NCI-H1105 (cell line): ENCODE measurements around the gene MARCHF4.

ENCODE experiments used
- DNase-seq: peaks from one replicate; lab custom pipeline; 2025; lab: John Stamatoyannopoulos, UW

Gene MARCHF4

GRCh38 chr2:216371721-216372702, at the start of gene MARCHF4:
Gene MARCHF4, minus strand, starts transcription at chr2:216372483. Its CDS starts 2,223 bp downstream, at chr2:216370260.
- DNase-seq = peak; percentile 67

GRCh38 chr2:216420367-216421101, 48.3 kb upstream of the MARCHF4 start:
- DNase-seq = no peak

GRCh38 chr2:216418981-216419380, 46.7 kb upstream of the MARCHF4 start:
- no peak for DNase-seq

- DNase-seq = no peak
These were observed 44.5 kb upstream of the MARCHF4 start for GRCh38 chr2:216416571-216417307.

- no peak for DNase-seq
These were observed 43.3 kb upstream of the MARCHF4 start for GRCh38 chr2:216415541-216415940.

GRCh38 chr2:216414772-216415319, 42.6 kb upstream of the MARCHF4 start:
- DNase-seq = no peak

GRCh38 chr2:216413882-216414281, 41.6 kb upstream of the MARCHF4 start:
- no peak for DNase-seq

GRCh38 chr2:216412022-216412999, 40.0 kb upstream of the MARCHF4 start, which contains the start of gene SMARCAL1:
Gene SMARCAL1, plus strand, starts transcription at chr2:216412484. Its CDS starts 2,221 bp downstream, at chr2:216414705.
- peak; percentile 95 for DNase-seq

- no peak for DNase-seq
These were observed 38.3 kb upstream of the MARCHF4 start for GRCh38 chr2:216410550-216410949.

GRCh38 chr2:216408426-216409290, 36.4 kb upstream of the MARCHF4 start:
- DNase-seq = no peak

- DNase-seq = peak; percentile 15
These were observed 34.5 kb upstream of the MARCHF4 start for GRCh38 chr2:216406826-216407225.

- DNase-seq = no peak
These were observed 33.3 kb upstream of the MARCHF4 start for GRCh38 chr2:216405588-216405987.

- DNase-seq = peak; percentile 5
These were observed 31.8 kb upstream of the MARCHF4 start for GRCh38 chr2:216404010-216404618.

GRCh38 chr2:216402751-216403150, 30.5 kb upstream of the MARCHF4 start:
- no peak for DNase-seq

- DNase-seq = no peak
These were observed 27.3 kb upstream of the MARCHF4 start for GRCh38 chr2:216399621-216400020.

GRCh38 chr2:216394881-216395280, 22.6 kb upstream of the MARCHF4 start:
- DNase-seq = no peak

GRCh38 chr2:216392945-216393840, 20.9 kb upstream of the MARCHF4 start:
- no peak for DNase-seq

GRCh38 chr2:216392018-216392562, 19.8 kb upstream of the MARCHF4 start:
- no peak for DNase-seq
